Measurements from ENCODE around the gene SERPINB2. TPM values are rescaled to one million over a fixed set of nuclear protein-coding genes. Genes with fewer than 3 reads are reported as not detected.

The SERPINB2 gene, protein sequence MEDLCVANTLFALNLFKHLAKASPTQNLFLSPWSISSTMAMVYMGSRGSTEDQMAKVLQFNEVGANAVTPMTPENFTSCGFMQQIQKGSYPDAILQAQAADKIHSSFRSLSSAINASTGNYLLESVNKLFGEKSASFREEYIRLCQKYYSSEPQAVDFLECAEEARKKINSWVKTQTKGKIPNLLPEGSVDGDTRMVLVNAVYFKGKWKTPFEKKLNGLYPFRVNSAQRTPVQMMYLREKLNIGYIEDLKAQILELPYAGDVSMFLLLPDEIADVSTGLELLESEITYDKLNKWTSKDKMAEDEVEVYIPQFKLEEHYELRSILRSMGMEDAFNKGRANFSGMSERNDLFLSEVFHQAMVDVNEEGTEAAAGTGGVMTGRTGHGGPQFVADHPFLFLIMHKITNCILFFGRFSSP
- 10 to 100 TPM in 1 of 4 donors, 1 to 10 TPM in 3; 1.2 to 14.5 (median 3.0) TPM for total RNA-seq

- Histone ChIP-seq H3K27ac (no peak within 1 kb of the TSS), H3K4me3 (no peak within 1 kb of the TSS), H3K36me3 (no peaks in the 10 kb centered on the region), H3K27me3 (no peaks in the 10 kb centered on the region), H3K4me1 (no peaks in the 10 kb centered on the region), H3K9me3 (no peaks in the 10 kb centered on the region)
- TF ChIP-seq POLR2A (IDR thresholded peaks at IDR 0.05), result no peak
- no peak for TF ChIP-seq EP300 (IDR thresholded peaks at IDR 0.05)
- TF ChIP-seq CTCF (IDR thresholded peaks at IDR 0.05), result no peak
- no peak for TF ChIP-seq POLR2AphosphoS5 (IDR thresholded peaks at IDR 0.05)
- 71 to 73% methylated on average over 1 of the region's 1 CpG for WGBS, 2 donors (ENCODE audit: low coverage in 1 of 2)
- ATAC-seq, result peak; percentile 40
Measured at GRCh38 chr18:63887424-63887823, at the start of gene SERPINB2. Gene SERPINB2, plus strand, starts transcription at chr18:63887705. Its CDS starts 3,740 bp downstream, at chr18:63891445.

- H3K4me3 ChIP-seq, result no peak overlapping the region
- TF ChIP-seq POLR2A (IDR thresholded peaks at IDR 0.05), result no peak
- no peak for TF ChIP-seq POLR2AphosphoS5 (IDR thresholded peaks at IDR 0.05)
- no peak for TF ChIP-seq EP300 (IDR thresholded peaks at IDR 0.05)
- TF ChIP-seq CTCF (IDR thresholded peaks at IDR 0.05), result no peak
Measured at GRCh38 chr18:63843008-63843407, 44.5 kb upstream of the SERPINB2 start.

GRCh38 chr18:63844254-63844653 lies 43.3 kb upstream of the SERPINB2 start:
- ATAC-seq, result no peak
- 9 to 17% methylated on average over 3 of the region's 3 CpGs for WGBS, 2 donors (ENCODE audit: low coverage in 1 of 2)
- no peaks in the 10 kb centered on the region for H3K9me3 ChIP-seq
- H3K4me1 ChIP-seq, result no peaks in the 10 kb centered on the region
- H3K27me3 ChIP-seq, result peaks cover 8% of the 10 kb centered on the region
- TF ChIP-seq CTCF (IDR thresholded peaks at IDR 0.05), result peak in 1 of 4 experiments; percentile 26
- TF ChIP-seq POLR2A (IDR thresholded peaks at IDR 0.05), result no peak
- no peak overlapping the region for H3K27ac ChIP-seq
- no peak overlapping the region for H3K4me3 ChIP-seq
- H3K36me3 ChIP-seq, result no peaks in the 10 kb centered on the region

More at GRCh38 chr18:63843008-63843407, 44.5 kb upstream of the SERPINB2 start:
- no peak for ATAC-seq
- no peaks in the 10 kb centered on the region for H3K36me3 ChIP-seq
- H3K27ac ChIP-seq, result no peak overlapping the region
- WGBS, 2 donors (ENCODE audit: low coverage in 1 of 2), result 38 to 66% methylated on average over 5 to 7 of the region's 7 CpGs
- H3K27me3 ChIP-seq, result peaks cover 8% of the 10 kb centered on the region
- H3K9me3 ChIP-seq, result no peaks in the 10 kb centered on the region
- no peaks in the 10 kb centered on the region for H3K4me1 ChIP-seq

DNA sequence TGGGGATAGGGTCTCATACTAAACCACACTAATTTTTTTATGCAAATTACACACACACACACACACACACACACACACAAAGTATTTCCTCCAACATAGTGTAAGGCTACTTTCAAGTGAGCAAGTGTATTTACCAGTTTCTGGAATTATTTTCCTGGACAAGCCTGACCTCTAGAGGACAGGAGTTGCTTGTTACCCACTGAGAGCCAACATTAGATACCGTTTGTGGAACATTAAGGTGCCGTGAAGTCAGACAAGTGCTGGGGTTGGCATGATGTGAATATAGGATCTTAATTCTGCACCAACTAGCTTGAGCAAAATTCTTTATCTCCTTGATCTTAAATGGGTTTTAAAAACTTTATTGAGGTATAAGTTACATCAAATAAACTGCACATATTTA lies 39.3 kb upstream of the SERPINB2 start:
- no peak overlapping the region for H3K4me3 ChIP-seq
- H3K36me3 ChIP-seq, result no peaks in the 10 kb centered on the region
- no peaks in the 10 kb centered on the region for H3K4me1 ChIP-seq
- no peak for ATAC-seq
- TF ChIP-seq POLR2AphosphoS5 (IDR thresholded peaks at IDR 0.05) (no peak), EP300 (IDR thresholded peaks at IDR 0.05) (no peak), CTCF (IDR thresholded peaks at IDR 0.05) (peak in 3 of 4 experiments; percentile 10 to 37 (median 23)), POLR2A (IDR thresholded peaks at IDR 0.05) (no peak)
- H3K27ac ChIP-seq, result no peak overlapping the region
- H3K9me3 ChIP-seq, result no peaks in the 10 kb centered on the region
- WGBS, 2 donors (ENCODE audit: low coverage in 1 of 2), result 0% methylated on average over 2 of the region's 2 CpGs
- no peaks in the 10 kb centered on the region for H3K27me3 ChIP-seq

DNA sequence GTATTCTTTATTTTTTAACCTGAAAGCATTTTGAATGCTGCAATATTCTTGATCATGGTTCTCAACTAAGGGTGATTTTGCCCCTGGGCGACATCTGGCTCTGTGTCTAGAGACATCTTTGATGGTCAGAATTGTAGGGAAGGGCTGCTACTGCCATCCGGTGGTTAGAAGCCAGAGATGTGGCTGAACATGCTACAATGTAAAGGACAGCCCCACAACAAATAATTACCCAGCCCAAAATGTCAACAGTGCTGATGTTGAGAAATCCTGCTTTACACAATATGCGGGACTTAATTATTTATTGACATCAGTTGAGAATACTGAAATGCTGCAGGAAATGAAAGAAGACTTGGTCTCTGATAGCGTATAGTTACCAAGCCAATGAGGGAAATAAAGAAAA lies 37.5 kb upstream of the SERPINB2 start:
- H3K27me3 ChIP-seq, result no peaks in the 10 kb centered on the region
- no peaks in the 10 kb centered on the region for H3K4me1 ChIP-seq
- peaks cover 0 to 4% (median 0%) of the 10 kb centered on the region in 3 donors for H3K9me3 ChIP-seq
- no peak overlapping the region for H3K27ac ChIP-seq
- H3K4me3 ChIP-seq, result no peak overlapping the region
- no peak for ATAC-seq
- 43 to 64% methylated on average over 2 to 4 of the region's 4 CpGs for WGBS, 2 donors (ENCODE audit: low coverage in 1 of 2)
- TF ChIP-seq EP300 (IDR thresholded peaks at IDR 0.05) (no peak), CTCF (IDR thresholded peaks at IDR 0.05) (no peak), POLR2AphosphoS5 (IDR thresholded peaks at IDR 0.05) (no peak), POLR2A (IDR thresholded peaks at IDR 0.05) (no peak)
- H3K36me3 ChIP-seq, result no peaks in the 10 kb centered on the region
